Fibroblast of the aortic adventitia (primary cell): ENCODE data around the gene WDR1. TPM values are rescaled to one million over a fixed set of nuclear protein-coding genes. Genes with fewer than 3 reads are reported as not detected.
A peak's percentile ranks its signal among the peaks of the same experiment; 100 is the strongest.

Experiments used
- DNase-seq: peaks from one replicate; pipeline ENCODE4 v3.0.0-alpha.2; 2010; ENCODE audit warnings: low read depth
- H3K4me3 ChIP-seq: 2 replicates; pipeline ENCODE4 v1.5.1; 2011; ENCODE audit warnings: low read depth, mild to moderate bottlenecking, control low read depth, low read length, moderate library complexity
- total RNA-seq: library from RNA; depleted of rRNA; stranded (reverse); fragments of >200 nt; gene quantifications from 2 replicates; pipeline ENCODE4 v1.2.3, GENCODE V29; 2012; ENCODE audit warnings: low replicate concordance
- TF ChIP-seq, protein P1 (sequence below): IDR thresholded peaks from 2 replicates; pipeline ENCODE4 v1.5.1; 2011; ENCODE audit warnings: mild to moderate bottlenecking, low read length, control low read depth, inconsistent platforms; ENCODE audit not compliant: insufficient read depth

WDR1 gene
- total RNA-seq, 1 donor, result 228 TPM

DNA sequence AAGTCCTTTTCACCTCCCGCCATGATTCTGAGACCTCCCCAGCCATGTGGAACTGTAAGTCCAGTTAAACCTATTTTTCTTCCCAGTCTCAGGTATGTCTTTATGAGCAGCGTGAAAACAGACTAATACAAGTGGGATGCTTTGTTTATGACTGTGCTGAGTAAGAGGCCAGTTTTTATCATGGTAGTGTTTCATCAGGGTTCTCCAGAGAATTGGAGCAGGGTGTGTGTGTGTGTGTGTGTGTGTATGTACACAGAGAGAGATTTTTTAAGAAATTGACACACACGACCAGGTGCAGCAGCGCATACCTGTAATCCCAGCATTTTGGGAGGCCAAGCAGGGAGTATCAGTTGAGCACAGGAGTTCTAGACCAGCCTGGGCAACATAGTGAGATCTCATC, 60.7 kb downstream of the WDR1 start:
- H3K4me3 ChIP-seq, result no peak overlapping the region
- DNase-seq, result no peak
- TF ChIP-seq, protein P1, sequence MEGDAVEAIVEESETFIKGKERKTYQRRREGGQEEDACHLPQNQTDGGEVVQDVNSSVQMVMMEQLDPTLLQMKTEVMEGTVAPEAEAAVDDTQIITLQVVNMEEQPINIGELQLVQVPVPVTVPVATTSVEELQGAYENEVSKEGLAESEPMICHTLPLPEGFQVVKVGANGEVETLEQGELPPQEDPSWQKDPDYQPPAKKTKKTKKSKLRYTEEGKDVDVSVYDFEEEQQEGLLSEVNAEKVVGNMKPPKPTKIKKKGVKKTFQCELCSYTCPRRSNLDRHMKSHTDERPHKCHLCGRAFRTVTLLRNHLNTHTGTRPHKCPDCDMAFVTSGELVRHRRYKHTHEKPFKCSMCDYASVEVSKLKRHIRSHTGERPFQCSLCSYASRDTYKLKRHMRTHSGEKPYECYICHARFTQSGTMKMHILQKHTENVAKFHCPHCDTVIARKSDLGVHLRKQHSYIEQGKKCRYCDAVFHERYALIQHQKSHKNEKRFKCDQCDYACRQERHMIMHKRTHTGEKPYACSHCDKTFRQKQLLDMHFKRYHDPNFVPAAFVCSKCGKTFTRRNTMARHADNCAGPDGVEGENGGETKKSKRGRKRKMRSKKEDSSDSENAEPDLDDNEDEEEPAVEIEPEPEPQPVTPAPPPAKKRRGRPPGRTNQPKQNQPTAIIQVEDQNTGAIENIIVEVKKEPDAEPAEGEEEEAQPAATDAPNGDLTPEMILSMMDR, result no peak

DNA sequence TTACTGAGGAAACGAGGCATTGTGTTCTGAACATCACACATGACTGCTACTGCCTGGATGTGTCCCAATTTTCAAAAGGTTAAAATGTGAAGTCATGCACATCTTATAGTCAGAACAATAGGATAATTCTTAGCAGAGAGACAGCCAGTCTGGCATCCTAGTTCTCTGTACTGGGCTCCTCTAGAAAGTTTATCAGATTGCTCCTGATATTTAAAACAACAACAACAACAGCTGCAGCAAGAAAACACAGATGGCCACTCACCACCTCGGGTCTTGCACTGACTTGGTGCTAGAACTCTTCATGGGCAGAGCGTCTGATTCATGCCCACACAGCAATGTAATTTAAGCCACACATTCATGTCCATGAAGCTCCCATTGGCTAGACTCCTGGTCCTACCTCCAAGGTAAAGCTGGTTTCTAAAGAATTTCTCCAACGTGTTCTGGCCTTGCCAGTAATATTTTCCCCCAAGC, 62.0 kb downstream of the WDR1 start:
- DNase-seq, result peak; percentile 24
- TF ChIP-seq, protein P1, result no peak
- no peak overlapping the region for H3K4me3 ChIP-seq

DNA sequence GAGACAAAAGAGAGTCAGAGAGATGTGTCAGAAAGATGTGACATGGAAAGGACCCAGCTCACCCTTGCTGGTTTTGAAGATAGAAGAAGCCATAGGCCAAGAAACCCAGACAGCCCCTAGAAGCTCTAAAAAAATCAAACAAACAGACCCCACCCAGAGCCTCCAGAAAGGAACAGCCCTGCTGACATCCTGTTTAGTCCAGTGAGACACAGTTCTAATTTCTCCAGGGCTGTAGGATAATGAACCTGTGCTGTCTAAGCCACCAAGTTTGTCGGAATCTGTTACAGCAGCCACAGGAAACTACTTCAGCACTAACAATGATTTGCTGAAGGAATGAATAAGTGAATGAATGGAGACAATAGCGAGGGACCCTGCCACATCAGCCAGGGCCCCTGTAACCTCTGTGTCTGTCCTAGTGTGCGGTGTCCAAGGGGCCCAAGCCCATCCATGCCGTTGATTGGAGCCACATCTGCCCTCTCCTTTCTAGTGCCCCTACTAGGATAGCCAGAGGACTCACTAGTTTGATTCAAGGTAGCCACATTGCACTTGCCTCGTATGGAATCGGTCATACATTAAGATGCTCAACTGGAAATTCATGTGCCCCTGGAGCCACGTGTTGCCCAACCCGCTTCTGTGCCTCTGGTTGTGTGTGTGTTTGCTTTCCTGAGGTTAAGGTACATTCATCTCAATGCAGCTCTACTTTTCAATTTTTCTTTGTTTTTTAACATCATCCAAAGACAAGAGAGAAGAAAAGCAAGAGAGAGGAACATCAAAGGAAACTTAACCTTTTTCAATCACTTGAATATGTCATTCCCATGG, 62.8 kb downstream of the WDR1 start:
- TF ChIP-seq, protein P1, result no peak
- H3K4me3 ChIP-seq, result no peak overlapping the region
- DNase-seq, result no peak

DNA sequence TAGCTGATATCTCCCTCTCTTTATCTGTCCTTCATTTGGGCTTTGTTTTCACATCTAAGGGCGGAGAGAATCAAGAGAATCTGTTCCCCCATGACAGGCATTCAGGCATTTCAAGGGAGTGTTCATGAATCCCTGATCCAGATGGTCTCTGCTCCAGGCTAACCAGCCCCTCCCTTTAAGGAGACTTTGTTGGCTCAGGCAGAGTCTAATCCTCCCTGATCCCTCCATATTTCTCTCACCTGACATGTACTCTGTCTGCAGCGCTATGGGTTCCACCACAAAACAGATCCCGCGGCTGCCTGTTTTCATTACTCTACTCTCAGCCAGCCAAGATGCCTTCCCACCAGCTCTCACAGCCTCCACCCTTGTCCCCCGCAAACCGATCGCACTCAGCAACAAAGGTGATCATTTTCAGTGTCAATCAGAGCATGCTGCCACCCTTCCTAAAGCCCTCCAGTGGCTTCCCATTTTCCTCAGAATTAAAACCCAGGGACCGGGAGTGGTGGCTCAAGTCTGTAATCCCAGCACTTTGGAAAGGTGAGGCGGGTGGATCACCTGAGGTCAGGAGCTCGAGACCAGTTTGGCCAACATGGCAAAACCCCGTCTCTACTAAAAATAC, 65.0 kb downstream of the WDR1 start:
- TF ChIP-seq, protein P1, result no peak
- no peak overlapping the region for H3K4me3 ChIP-seq
- no peak for DNase-seq

DNA sequence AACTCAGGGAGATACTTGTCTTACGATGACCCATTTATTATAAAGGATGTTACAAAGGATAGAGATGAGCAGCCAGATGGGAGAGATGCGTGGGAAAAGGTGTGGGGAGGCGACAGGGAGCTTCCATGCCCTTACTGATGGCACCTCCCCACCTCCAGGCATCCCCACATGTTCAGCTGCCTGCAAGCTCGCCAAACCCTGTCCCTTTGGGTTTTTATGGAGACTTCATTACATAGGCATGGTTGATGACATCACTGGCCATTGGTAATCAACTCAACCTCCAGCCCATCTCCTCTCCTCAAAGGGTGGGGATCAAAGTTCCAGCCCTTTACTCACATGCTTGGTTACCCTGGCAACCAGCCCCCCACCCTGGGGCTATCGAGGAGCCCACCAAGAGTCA, 65.9 kb downstream of the WDR1 start:
- no peak for DNase-seq
- H3K4me3 ChIP-seq, result no peak overlapping the region
- TF ChIP-seq, protein P1, result no peak

DNA sequence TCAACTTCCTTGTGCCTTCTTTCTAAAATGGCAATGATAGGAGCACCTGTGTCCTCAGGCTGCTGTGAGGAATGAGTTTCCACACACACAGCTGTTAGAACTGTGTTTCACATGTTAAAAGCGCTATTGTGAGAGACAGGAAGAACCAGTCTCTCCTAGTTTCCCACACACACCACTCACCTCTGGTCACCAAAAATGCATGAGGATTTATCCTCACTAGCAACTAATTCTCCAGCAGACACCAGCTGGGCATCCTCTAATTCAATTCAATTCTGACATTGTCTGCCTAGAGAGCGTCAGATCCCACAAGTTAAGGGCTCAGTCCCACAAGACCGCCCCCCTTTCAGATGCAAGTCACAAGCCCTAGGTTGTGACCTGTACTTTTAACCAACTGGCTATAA, 66.3 kb downstream of the WDR1 start:
- TF ChIP-seq, protein P1, result no peak
- no peak for DNase-seq

More for the DNA sequence above, 66.3 kb downstream of the WDR1 start:
- no peak overlapping the region for H3K4me3 ChIP-seq
